IPS-NIHi11 (cell line): Measurements from ENCODE around the gene CDK5R1.

ENCODE experiments used
- DNase-seq: peaks from one replicate; pipeline ENCODE4 v3.0.0; 2012; ENCODE audit warnings: mixed read lengths, low spot score

CDK5R1 gene

GRCh38 chr17:32471652-32472051 lies 15.1 kb upstream of the CDK5R1 start:
- DNase-seq, result no peak

- DNase-seq, result no peak
Measured at GRCh38 chr17:32475258-32475657, 11.5 kb upstream of the CDK5R1 start.

- no peak for DNase-seq
Measured at GRCh38 chr17:32477220-32477619, 9.6 kb upstream of the CDK5R1 start.

GRCh38 chr17:32479074-32479617 lies 7.6 kb upstream of the CDK5R1 start:
- no peak for DNase-seq

DNA sequence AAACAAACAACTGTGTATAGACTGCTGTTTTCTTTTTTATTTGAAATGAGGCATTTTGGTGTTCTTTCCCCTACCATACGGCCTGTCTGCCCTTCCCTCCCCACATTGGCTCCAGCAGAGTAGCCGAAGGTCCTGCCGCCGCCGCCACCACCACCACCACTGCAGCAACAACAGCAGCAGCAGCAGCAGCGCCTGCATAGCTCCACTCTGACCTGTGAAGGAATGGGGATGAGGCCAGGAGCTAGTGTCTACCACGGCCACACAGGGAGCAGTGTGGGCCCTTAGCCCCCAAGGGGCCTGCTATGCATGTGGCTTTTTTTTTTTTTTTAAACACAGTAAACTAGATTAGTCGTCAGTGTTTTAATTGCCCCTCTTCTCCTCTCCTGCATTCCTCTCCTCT lies 5.6 kb upstream of the CDK5R1 start:
- DNase-seq, result no peak

DNA sequence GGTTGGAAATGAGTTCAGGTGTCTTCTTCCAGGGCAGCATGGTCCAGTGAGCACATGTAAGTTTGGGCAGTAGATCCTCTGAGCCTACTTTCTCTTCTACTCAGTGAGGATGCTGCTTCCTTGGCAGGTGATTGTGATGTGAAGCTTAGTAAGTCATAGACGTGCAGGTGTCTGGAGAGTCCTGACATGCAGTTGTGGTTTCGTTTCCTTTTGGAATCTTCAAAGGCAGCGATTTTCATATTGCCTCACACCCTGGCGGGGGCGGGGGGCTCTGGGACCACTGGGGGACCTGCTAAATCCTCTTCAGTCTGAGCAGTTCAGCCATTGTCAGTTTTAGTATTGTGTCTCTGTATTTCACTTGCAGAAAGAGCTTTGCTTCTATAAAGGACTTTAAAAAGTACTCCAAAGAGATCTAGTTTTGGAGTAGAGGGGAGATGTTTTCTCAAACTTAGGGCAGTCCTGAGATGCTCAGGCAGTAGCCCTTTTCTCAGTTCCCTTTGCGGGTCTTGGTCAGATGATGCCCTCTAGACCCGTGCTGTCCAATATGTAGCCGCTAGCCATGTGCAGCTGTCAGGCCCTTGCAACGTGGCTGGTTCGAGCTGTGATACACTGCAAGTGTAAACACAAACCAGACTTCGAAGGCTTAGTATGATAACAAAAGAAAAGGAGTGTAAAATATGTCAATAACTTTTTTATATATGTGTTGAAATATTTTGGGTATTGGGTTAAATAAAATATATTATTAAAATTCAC lies 4.0 kb upstream of the CDK5R1 start:
- DNase-seq, result no peak

GRCh38 chr17:32483451-32484019 lies 3.3 kb upstream of the CDK5R1 start:
- peak; percentile 80 for DNase-seq

GRCh38 chr17:32484041-32484461 lies 2.7 kb upstream of the CDK5R1 start:
- no peak for DNase-seq

- no peak for DNase-seq
Measured at GRCh38 chr17:32484628-32485027, 2.2 kb upstream of the CDK5R1 start.

- DNase-seq, result no peak
Measured at GRCh38 chr17:32485261-32486110, 1.3 kb upstream of the CDK5R1 start.

GRCh38 chr17:32486111-32486700 lies 587 bp upstream of the CDK5R1 start:
- DNase-seq, result peak; percentile 92

- peak; percentile 71 for DNase-seq
Measured at GRCh38 chr17:32487473-32488176, 832 bp downstream of the CDK5R1 start.

GRCh38 chr17:32488177-32488542 lies 1.4 kb downstream of the CDK5R1 start:
- no peak for DNase-seq

GRCh38 chr17:32488604-32489180 lies 1.9 kb downstream of the CDK5R1 start:
- DNase-seq, result no peak

GRCh38 chr17:32489320-32490100 lies 2.7 kb downstream of the CDK5R1 start:
- DNase-seq, result no peak

GRCh38 chr17:32490101-32490482 lies 3.3 kb downstream of the CDK5R1 start:
- no peak for DNase-seq

- DNase-seq, result no peak
Measured at GRCh38 chr17:32491371-32492263, 4.8 kb downstream of the CDK5R1 start.

DNA sequence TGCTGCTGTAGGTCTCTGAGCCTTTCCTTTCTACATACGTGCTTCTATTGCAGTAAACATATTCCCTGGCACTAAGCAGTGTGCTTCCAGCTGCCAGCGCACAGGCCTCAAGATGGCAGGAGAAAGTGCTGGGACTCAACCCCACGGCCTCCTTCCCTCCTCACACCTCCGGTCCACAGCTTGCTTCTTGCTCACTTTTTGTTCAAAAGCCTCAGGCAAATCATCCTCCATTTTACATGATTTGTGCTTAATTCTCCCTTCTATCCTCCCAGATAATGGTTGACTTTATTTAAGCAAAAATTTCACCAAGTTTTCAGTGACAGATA lies 5.4 kb downstream of the CDK5R1 start:
- no peak for DNase-seq

GRCh38 chr17:32492648-32493289 lies 6.0 kb downstream of the CDK5R1 start:
- DNase-seq, result no peak
